ENCODE results near the gene C1GALT1.

The C1GALT1 gene

DNA sequence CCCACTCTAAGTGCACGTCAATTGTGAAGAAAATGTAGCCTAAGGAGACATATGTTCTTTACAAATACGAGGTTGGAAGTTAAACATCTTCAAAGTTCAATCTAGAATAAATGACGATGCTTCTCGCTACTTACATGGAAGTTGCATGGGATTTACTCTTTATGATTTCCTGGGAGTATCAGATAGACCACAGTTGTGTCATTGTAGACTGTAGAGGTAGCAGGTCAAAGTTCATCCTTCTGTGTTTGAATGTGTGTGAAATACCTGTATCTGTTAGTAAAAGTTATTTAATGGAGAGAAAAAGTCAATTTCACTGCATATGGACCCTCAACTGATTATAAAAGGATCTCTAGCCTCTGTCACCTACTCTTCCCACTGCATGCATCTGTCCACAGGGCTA is 112.6 kb downstream of the C1GALT1 start:
- TF ChIP-seq, protein P1, sequence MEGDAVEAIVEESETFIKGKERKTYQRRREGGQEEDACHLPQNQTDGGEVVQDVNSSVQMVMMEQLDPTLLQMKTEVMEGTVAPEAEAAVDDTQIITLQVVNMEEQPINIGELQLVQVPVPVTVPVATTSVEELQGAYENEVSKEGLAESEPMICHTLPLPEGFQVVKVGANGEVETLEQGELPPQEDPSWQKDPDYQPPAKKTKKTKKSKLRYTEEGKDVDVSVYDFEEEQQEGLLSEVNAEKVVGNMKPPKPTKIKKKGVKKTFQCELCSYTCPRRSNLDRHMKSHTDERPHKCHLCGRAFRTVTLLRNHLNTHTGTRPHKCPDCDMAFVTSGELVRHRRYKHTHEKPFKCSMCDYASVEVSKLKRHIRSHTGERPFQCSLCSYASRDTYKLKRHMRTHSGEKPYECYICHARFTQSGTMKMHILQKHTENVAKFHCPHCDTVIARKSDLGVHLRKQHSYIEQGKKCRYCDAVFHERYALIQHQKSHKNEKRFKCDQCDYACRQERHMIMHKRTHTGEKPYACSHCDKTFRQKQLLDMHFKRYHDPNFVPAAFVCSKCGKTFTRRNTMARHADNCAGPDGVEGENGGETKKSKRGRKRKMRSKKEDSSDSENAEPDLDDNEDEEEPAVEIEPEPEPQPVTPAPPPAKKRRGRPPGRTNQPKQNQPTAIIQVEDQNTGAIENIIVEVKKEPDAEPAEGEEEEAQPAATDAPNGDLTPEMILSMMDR (IDR thresholded peaks at IDR 0.05; ENCODE audit: control insufficient read depth, extremely low read depth, insufficient read depth) = no peak
- H3K4me3 ChIP-seq (ENCODE audit: low read depth, low read length) = no peak overlapping the region
- DNase-seq (ENCODE audit: low read depth) = no peak
